GM19463 (cell line): ENCODE results near the gene GTF3C2.
"Not testable (repeated sequence)": the region's sequence is repeated elsewhere in the genome, so short reads cannot be mapped to it uniquely, and the experiment has no call there.

Experiments
- ATAC-seq: cut with Tn5 transposase; IDR thresholded peaks from one replicate; pipeline ENCODE4 v1.9.1; 2021; ENCODE audit warnings: mild to moderate bottlenecking, moderate library complexity; ENCODE audit not compliant: unreplicated experiment

The GTF3C2 gene

GRCh38 chr2:27375513-27376099 lies 19.0 kb upstream of the GTF3C2 start:
- ATAC-seq = no peak

GRCh38 chr2:27373567-27373966 lies 17.0 kb upstream of the GTF3C2 start:
- no peak for ATAC-seq

- no peak for ATAC-seq
These were observed 16.4 kb upstream of the GTF3C2 start for GRCh38 chr2:27372937-27373336.

GRCh38 chr2:27370816-27371620 lies 14.5 kb upstream of the GTF3C2 start:
- ATAC-seq = peak; percentile 24

GRCh38 chr2:27370026-27370815 lies 13.7 kb upstream of the GTF3C2 start, which contains the start of the genes EIF2B4 and SNX17:
Gene EIF2B4, minus strand, starts transcription at chr2:27370338. Its CDS starts 24 bp downstream, at chr2:27370314.
Gene SNX17, plus strand, starts transcription at chr2:27370616. Its CDS starts 128 bp downstream, at chr2:27370744.
- ATAC-seq = peak; percentile 83

GRCh38 chr2:27369471-27370025 lies 13.0 kb upstream of the GTF3C2 start:
- ATAC-seq = no peak

GRCh38 chr2:27363933-27364332 lies 7.4 kb upstream of the GTF3C2 start:
- ATAC-seq = no peak

- ATAC-seq = no peak
These were observed 6.3 kb upstream of the GTF3C2 start for GRCh38 chr2:27362678-27363420.

- ATAC-seq = peak; percentile 28
These were observed 545 bp downstream of the GTF3C2 start for GRCh38 chr2:27356056-27356381.

- no peak for ATAC-seq
These were observed 2.0 kb downstream of the GTF3C2 start for GRCh38 chr2:27354597-27354927.

- no peak for ATAC-seq
These were observed 2.6 kb downstream of the GTF3C2 start for GRCh38 chr2:27353762-27354596.

- not testable (repeated sequence) for ATAC-seq
These were observed 3.2 kb downstream of the GTF3C2 start for GRCh38 chr2:27353386-27353761.

GRCh38 chr2:27351802-27352598 lies 4.6 kb downstream of the GTF3C2 start:
- no peak for ATAC-seq

GRCh38 chr2:27350106-27350693 lies 6.4 kb downstream of the GTF3C2 start:
- ATAC-seq = no peak

GRCh38 chr2:27347641-27348040 lies 8.9 kb downstream of the GTF3C2 start:
- no peak for ATAC-seq

- ATAC-seq = no peak
These were observed 20.4 kb downstream of the GTF3C2 start for GRCh38 chr2:27336173-27336572.

GRCh38 chr2:27335311-27335710 lies 21.3 kb downstream of the GTF3C2 start:
- ATAC-seq = no peak

GRCh38 chr2:27324720-27325119 lies 31.8 kb downstream of the GTF3C2 start:
- no peak for ATAC-seq
